Gastrocnemius medialis (tissue), 4 donors: ENCODE results near the gene UBN2. TPM values are rescaled to one million over a fixed set of nuclear protein-coding genes. Genes with fewer than 3 reads are reported as not detected.

Experiments used
- ATAC-seq, 2 donors: fragments of 150-250 bp; one replicate each; pipeline ENCODE4 v1.9.1; 2016
- DNase-seq, 2 donors: peaks; one replicate each; pipeline ENCODE4 v3.0.0-alpha.2; 2019
- H3K27ac ChIP-seq, 4 donors: fragments of 200-600 bp; sonication (generic); 1 replicate in 1 of 4; 2 replicates in 3 of 4; pipeline ENCODE4 v1.5.1; 2016 to 2018; ENCODE audit warnings: mild to moderate bottlenecking in 2 of 4, moderate library complexity in 1 of 4
- H3K27me3 ChIP-seq, 3 donors: fragments of 200-600 bp; sonication (generic) in 2 of 3; 1 replicate in 1 of 3; 2 replicates in 2 of 3; pipeline versions ENCODE4 v1.5.1 to v1.6.0; 2016 to 2019; ENCODE audit warnings: mild to moderate bottlenecking in 1 of 3, moderate library complexity in 1 of 3
- H3K36me3 ChIP-seq, 2 donors: fragments of 200-600 bp; sonication (generic) in 1 of 2; one replicate each; pipeline ENCODE4 v1.5.1; 2017 to 2018
- H3K4me1 ChIP-seq, 2 donors: fragments of 200-600 bp; sonication (generic) in 1 of 2; one replicate each; pipeline ENCODE4 v1.5.1; 2016 to 2017; ENCODE audit warnings: mild to moderate bottlenecking in 2 of 2
- H3K4me3 ChIP-seq, 4 donors: fragments of 200-600 bp; sonication (generic) in 3 of 4; 1 replicate in 1 of 4; 2 replicates in 3 of 4; pipeline ENCODE4 v1.5.1; 2016 to 2019; ENCODE audit warnings: mild to moderate bottlenecking in 2 of 4
- H3K9me3 ChIP-seq, 3 donors: fragments of 200-600 bp; sonication (generic) in 2 of 3; 1 replicate in 1 of 3; 2 replicates in 2 of 3; pipeline ENCODE4 v1.5.1; 2016 to 2019
- CTCF ChIP-seq, 5 experiments: fragments of 450-650 bp in 3 of 5; fragments of 200-600 bp in 2 of 5; sonication (generic) in 2 of 5; IDR thresholded peaks in 4 of 5; conservative IDR thresholded peaks in 1 of 5; 1 replicate in 4 of 5; 2 replicates in 1 of 5; pipeline ENCODE4 v1.5.1; 2016 to 2019; ENCODE audit warnings: antibody characterized with exemption in 5 of 5, mild to moderate bottlenecking in 3 of 5, moderate library complexity in 3 of 5
- POLR2A ChIP-seq, 2 donors: fragments of 450-650 bp; IDR thresholded peaks; one replicate each; pipeline ENCODE4 v1.6.1; 2017; ENCODE audit warnings: antibody characterized with exemption in 2 of 2, mild to moderate bottlenecking in 2 of 2, moderate library complexity in 2 of 2
- in situ Hi-C, 4 donors: fragments of 200-750 bp; cut with MboI; loops; one replicate each; pipeline versions ENCODE4 v1.15.0 to v1.8.0; 2017; ENCODE audit warnings: low sequenced_read_pairs in 4 of 4
- intact Hi-C: fragments of 100-400 bp; cut with DNase I; formaldehyde crosslinking; loops from one replicate; pipeline ENCODE4 v1.15.1; 2023; ENCODE audit warnings: low total_unique reads
- total RNA-seq, 4 donors: library from RNA; depleted of rRNA; stranded (reverse); fragments of >200 nt; gene quantifications; one replicate each; pipeline versions ENCODE4 v1.1.0 to v1.2.3, GENCODE V29; 2016

The UBN2 gene
- total RNA-seq, 4 donors from 2014 or later, result 12.0 to 24.8 (median 17.2) TPM

GRCh38 chr7:139292821-139293220 lies 61.8 kb downstream of the UBN2 start:
- ATAC-seq (no peak), DNase-seq (no peak)
- H3K27ac ChIP-seq, result no peak overlapping the region
- no peaks in the 10 kb centered on the region for H3K27me3 ChIP-seq
- in situ Hi-C loops (no loop called here), intact Hi-C loops (no loop called here)
- TF ChIP-seq POLR2A (IDR thresholded peaks at IDR 0.05) (no peak), CTCF (IDR thresholded peaks at IDR 0.05 in 4 of 5, conservative IDR thresholded peaks at IDR 0.05 in 1 of 5) (no peak)
- no peaks in the 10 kb centered on the region for H3K4me1 ChIP-seq
- no peak overlapping the region for H3K4me3 ChIP-seq
- peaks cover 0 to 46% of the 10 kb centered on the region in 2 donors for H3K36me3 ChIP-seq
- H3K9me3 ChIP-seq, result no peaks in the 10 kb centered on the region

GRCh38 chr7:139293534-139293933 lies 62.5 kb downstream of the UBN2 start:
- no peaks in the 10 kb centered on the region for H3K27me3 ChIP-seq
- in situ Hi-C loops (no loop called here), intact Hi-C loops (no loop called here)
- no peak overlapping the region for H3K27ac ChIP-seq
- no peak overlapping the region for H3K4me3 ChIP-seq
- DNase-seq, result no peak
- ATAC-seq, result no peak
- TF ChIP-seq CTCF (IDR thresholded peaks at IDR 0.05 in 4 of 5, conservative IDR thresholded peaks at IDR 0.05 in 1 of 5) (no peak), POLR2A (IDR thresholded peaks at IDR 0.05) (no peak)
- H3K4me1 ChIP-seq, result no peaks in the 10 kb centered on the region
- H3K9me3 ChIP-seq, result no peaks in the 10 kb centered on the region
- peaks cover 0 to 52% of the 10 kb centered on the region in 2 donors for H3K36me3 ChIP-seq

DNA sequence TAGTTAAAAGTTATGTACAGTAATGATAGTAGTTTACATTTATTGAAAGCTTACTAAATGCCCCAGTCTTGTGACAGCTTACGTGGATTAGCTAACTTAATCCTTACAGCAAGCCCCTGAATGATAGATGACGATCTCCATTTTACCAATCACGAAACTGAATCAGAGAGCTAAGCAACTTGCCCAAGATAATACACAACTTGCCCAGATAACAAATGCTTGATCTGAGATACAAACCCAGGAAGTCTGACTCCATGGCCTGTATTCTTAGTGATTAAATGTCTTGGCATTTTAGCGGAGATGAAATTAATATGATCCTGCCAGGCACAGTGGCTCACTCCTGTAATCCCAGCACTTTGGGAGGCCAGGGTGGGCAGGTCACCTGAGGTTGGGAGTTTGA lies 63.2 kb downstream of the UBN2 start:
- ATAC-seq, result no peak
- Histone ChIP-seq H3K27ac (no peak overlapping the region), H3K9me3 (no peaks in the 10 kb centered on the region), H3K4me3 (no peak overlapping the region), H3K27me3 (no peaks in the 10 kb centered on the region), H3K36me3 (peaks cover 0 to 58% of the 10 kb centered on the region in 2 donors), H3K4me1 (no peaks in the 10 kb centered on the region)
- intact Hi-C loops (no loop called here), in situ Hi-C loops (no loop called here)
- TF ChIP-seq POLR2A (IDR thresholded peaks at IDR 0.05), result no peak
- no peak for TF ChIP-seq CTCF (IDR thresholded peaks at IDR 0.05 in 4 of 5, conservative IDR thresholded peaks at IDR 0.05 in 1 of 5)
- no peak for DNase-seq

DNA sequence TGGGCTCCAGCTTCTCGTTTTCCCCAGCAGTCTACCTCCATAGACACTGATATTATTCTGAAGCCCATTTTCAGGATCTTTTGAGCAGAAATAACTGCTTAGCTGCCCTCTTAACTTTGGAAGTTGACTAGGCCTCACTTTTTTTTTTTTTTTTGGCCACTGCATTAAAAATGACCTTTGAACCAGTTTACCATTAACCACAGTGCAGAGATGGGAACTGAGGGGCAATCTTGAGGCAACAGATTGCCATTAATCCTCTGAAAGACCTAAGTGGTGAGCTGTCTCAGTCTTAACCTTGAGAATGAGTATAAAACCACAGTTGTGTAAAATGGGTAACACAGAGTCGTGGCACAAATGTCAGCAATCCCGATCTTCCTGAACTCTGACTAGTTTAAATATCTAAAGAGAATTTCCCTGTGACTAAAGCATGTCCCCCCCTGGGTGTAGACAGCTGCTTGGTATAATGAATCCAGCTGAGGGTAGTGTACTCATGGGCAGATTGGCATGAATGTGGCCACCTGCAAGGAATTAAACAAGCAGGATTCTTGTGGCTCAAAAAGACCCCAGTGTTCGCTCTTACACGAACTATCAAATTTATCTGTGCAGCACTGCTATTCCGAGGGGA lies 64.0 kb downstream of the UBN2 start:
- intact Hi-C loops, result no loop called here
- DNase-seq (no peak), ATAC-seq (no peak)
- Histone ChIP-seq H3K27ac (no peak overlapping the region), H3K9me3 (no peaks in the 10 kb centered on the region), H3K4me3 (no peak overlapping the region), H3K36me3 (peaks cover 0 to 67% of the 10 kb centered on the region in 2 donors), H3K27me3 (no peaks in the 10 kb centered on the region), H3K4me1 (no peaks in the 10 kb centered on the region)
- in situ Hi-C loops, result no loop called here
- TF ChIP-seq POLR2A (IDR thresholded peaks at IDR 0.05), result no peak
- TF ChIP-seq CTCF (IDR thresholded peaks at IDR 0.05 in 4 of 5, conservative IDR thresholded peaks at IDR 0.05 in 1 of 5), result no peak

DNA sequence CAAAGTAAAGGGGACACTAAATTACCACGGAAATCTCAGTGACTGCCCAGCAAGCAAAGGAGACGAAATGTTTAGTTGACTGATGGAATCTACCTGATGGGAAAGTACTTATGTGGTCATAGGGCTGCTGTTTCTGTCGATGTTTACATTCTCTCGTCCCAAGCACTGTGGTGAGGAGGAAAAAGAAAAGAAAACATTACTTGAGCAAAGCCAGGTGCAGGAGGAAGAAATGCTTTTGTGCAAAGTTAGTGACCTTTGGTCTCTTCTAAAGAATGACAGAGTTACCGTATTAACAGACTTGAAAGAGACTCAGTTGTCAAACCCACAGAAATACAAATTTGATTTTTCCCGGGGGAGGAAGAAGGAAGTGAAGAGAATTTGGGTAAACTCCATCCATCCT lies 66.8 kb downstream of the UBN2 start:
- Histone ChIP-seq H3K27me3 (no peaks in the 10 kb centered on the region), H3K4me1 (no peaks in the 10 kb centered on the region), H3K4me3 (no peak overlapping the region), H3K27ac (no peak overlapping the region), H3K36me3 (peaks cover 0 to 64% of the 10 kb centered on the region in 2 donors), H3K9me3 (no peaks in the 10 kb centered on the region)
- intact Hi-C loops (no loop called here), in situ Hi-C loops (no loop called here)
- no peak for TF ChIP-seq CTCF (IDR thresholded peaks at IDR 0.05 in 4 of 5, conservative IDR thresholded peaks at IDR 0.05 in 1 of 5)
- TF ChIP-seq POLR2A (IDR thresholded peaks at IDR 0.05), result no peak
- ATAC-seq (no peak), DNase-seq (no peak)
